Stimulated activated CD4-positive, alpha-beta T cell treated with anti-CD3 and anti-CD28 coated beads, Interleukin-12 subunit alpha, Interleukin-12 subunit beta, amount 100 ng/mL, for 48 hours (primary cell): ENCODE data around the gene LPCAT1.
"Not testable (repeated sequence)": the region's sequence is repeated elsewhere in the genome, so short reads cannot be mapped to it uniquely, and the experiment has no call there.

Source experiments
- DNase-seq, 3 donors: peaks; one replicate each; pipeline ENCODE4 v3.0.0-alpha.2; 2020; ENCODE audit warnings: low read depth in 2 of 3, low spot score in 1 of 3

LPCAT1 gene

DNA sequence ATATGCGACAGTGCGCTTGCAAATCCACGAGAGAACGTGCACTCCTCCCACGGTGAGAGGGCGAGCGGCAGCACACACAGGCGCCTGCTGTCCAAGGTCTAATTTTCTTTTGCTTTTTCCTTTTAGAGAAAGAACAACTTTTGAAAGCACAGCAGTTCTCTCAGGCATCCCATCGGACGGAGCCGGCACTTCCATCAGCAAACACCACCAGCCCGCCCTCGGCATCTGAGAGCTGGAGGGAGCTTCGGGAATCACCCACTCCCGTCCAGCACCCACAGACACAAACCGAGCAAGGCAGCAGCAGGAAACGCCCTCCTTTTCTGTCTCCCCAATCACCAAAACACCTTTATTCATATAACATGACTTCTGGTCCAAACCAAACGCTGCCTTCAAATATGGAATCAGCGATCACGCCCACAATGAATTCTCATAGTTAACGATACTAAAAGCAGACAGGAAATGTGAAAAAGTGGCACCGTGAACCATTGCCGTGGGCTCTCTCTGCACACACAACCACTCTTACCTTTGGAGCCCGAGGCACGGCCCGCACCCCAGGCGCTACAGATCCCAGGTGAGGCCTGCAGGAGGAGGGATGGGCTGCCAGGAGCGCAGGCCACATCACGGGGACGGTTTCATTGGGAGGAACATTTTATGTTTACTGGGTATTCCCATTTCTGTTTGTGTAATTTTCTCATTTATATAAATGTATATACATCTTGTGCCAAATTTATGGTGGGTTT, 14.2 kb downstream of the LPCAT1 start:
- no peak for DNase-seq

DNA sequence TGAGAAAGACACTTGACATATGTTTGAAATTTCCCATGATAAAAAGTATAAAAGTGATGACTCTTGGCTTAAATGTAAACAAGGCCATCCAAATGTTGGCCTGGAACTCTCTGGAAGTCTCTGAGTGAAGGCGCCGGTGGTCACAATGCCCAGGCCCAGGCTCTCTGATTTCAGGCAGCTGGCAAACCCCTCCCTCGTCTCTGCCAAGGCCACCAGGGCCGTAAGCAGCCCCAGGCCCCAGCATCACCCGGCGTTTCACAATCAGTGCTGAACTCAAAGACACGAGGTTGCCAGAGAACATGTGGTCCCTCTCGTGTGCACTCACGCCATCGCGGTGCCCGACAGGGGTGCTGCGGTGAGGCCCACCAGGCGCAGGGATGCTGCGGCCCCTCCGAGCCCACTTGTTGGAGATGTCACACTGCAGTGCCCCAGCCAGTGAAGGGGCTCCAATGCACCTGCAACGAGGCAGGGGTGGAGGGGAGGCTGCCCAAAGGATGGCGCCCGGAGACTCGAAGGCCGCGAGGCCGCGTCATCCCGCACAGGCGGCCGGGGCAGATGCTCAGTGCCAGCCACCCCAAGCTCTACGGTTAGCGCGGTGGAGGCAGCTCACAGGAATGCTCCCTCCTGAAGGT, 15.0 kb downstream of the LPCAT1 start:
- DNase-seq: no peak

DNA sequence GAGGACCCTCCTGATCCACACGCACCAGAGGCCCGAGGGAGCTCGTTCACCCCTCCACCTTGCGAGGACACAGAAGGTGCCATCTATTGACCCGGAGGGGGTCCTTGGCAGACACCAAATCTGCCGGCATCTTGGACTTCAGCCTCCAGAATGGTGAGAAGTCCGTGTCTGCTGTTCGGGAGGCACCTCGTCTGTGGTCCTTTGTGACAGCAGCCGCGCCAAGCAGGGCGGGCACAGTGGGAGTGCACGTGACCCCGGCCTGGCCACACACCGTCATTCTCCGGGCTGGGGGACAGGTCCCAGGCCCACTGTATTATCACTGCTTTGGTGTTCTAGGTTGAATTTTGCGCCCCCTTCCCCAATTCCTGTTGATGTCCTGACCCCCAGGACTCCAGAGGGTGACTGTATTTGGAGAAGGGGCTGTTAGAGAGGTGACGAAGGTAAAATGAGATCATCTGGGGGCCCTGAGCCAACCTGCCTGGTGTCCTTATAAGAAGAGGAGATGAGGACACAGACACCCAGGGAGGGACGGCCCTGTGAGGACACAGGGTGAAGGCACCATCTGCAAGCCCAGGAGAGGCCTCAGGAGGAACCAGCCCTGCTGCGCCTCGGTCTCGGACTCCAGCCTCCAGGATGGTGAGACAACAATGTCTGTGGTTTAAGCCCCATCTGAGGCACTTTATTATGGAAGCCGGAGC, 15.7 kb downstream of the LPCAT1 start:
- DNase-seq: no peak

DNA sequence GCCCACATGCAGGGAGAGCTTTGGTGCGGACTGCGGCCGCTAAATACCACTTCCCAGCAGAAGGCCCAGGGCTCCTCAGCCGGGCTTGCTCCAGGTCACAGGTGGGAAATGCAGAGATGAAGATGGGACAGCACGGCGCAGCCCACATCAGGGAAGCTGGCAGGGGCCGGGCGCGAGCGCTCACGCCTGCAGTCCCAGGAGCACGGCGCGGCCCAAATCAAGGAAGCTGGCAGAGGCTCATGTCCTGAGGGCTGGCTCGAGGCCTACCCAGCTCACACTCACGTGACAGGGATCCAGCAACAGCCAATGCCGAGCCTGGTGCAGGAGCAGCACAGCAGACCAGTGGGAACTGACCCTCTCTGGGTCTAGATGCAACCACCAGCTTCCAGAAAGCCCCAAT, 16.3 kb downstream of the LPCAT1 start:
- DNase-seq: no peak

DNA sequence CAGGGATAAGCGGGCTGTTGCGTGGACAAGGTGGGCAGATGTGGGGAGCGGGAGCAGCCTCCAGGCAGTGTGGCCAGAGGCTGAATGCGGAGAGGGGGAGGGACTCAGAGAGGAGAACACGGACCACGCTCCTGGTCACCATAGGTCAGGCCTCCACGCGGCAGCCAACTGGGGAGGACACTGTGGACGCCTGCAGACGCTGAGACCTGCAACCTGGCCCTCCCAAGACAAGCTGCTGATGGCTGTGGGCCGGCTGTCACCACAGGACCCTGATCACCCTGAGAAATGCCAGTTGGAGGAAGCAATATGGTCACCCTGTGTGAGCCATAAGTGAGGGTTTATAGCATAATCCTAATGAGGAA, 16.8 kb downstream of the LPCAT1 start:
- no peak for DNase-seq

DNA sequence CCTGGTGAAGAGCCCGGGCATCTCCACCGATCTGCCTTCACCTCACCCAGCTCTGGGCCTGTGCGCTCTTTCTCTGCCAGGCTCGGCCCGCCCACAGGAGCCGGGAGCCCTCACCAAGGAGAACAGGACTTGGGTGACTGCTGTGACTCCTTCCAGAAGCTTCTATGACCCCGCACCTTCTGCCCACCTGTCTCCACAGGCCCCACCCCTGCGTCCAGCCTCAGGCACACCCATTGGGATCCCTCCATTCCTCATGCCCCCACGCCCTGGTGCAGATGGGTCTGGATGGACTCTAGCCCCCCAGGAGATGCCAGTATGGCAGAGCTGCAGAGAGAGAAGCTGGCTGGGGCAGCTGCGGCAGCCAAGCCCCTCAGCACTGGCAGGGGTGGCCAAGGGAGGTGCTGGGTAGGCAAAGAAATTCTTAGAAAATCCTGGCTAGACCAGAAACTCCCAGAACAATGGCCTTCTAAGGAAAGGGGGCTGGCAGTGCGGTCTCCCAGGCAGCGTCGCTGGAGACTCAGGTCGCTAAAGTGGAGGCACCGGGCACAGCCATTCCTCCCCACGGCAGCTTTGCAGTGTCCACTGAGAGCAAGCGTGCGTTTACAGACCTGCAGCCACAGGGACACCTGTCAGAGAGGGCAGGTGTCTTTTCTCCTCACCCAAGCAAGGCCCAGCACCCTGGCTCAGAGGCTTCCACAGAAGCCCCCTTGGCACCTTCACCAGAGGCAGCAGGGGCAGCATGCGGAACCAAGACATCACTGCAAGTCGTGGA, 17.3 kb downstream of the LPCAT1 start:
- no peak for DNase-seq

DNA sequence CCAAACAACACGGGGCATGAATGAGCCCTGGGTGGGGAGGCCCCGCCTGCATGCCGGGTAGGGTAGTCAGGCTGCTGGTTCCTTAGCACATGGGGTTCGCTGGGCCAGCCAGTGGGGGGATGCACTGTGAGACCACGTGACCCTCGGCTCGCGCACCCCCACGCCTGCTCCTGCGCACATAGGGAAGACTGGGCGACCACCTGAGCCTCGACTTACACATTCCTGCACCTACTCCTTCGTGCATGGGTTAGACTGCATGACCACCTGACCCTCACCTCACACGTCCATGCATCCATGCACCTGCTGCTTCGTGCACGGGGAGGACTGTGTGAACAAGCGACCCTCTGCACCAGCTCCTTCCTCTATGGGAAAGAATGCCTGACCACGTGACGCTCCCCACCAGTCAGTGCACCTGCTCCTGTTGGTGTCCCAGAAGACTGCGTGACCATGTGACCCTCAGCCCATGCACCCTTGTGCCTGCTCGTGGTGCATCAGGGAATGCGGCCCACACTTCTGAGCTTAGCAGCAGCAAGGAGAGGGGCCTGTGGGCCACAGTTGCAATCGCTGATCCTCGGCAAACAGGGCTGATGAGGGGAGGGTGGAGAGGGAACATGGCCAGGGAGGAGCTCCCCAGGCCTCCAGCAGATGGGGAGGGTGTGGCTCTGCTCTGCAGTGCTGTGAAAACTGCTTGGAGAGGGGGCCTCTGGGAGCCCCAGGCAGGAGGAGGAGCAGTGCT, 18.1 kb downstream of the LPCAT1 start:
- DNase-seq: no peak

DNA sequence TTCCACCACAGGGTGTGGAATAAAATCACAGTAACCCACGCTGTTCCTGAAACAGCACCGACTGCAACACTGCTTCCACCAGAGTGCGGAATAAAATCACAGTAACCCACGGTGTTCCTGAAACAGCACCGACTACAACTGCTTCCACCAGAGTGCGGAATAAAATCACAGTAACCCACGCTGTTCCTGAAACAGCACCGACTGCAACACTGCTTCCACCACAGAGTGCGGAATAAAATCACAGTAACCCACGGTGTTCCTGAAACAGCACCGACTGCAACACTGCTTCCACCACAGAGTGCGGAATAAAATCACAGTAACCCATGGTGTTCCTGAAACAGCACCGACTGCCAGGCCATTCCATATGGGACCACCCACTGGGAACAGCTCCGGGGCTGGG, 18.7 kb downstream of the LPCAT1 start:
- DNase-seq: not testable (repeated sequence)

DNA sequence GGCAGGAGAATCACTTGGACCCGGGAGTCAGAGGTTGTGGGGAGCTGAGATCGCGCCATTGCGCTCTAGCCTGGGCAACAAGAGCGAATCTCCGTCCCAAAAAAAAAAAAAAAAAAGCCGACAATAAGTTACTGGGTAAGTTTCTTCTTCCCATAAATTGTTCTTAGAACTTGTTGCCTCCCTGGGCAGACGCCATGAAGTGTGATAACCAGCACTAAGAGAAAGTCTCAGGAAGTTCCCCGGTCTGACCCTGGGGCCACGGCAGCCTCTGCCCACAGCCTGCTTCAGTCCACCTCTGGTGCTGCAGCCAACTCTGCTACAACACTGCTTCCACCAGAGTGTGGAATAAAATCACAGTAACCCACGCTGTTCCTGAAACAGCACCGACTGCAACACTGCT, 19.1 kb downstream of the LPCAT1 start:
- DNase-seq: no peak

DNA sequence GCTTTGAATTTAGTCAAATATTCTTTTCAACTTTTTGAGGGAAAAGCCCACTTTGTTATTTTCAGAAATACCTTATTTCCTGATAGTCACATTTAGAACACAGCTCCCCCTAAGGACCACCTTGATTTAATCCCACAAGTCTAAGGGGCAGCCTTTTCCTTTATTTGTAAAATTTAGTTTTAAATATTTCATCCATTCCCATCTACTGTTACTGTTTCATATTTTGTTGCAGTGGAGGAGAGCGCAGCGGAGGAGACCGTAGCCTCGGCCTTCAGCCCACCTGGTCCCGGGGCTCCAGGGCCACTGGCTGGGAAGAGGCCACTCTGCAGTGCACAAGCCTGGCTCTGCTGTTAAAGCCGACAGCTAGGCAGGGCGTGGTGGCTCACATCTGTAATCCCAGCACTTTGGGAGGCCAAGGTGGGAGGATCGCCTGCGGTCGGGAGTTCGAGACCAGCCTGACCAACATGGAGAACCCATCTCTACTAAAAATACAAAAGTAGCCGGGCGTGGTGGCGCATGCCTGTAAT, 19.6 kb downstream of the LPCAT1 start:
- no peak for DNase-seq

DNA sequence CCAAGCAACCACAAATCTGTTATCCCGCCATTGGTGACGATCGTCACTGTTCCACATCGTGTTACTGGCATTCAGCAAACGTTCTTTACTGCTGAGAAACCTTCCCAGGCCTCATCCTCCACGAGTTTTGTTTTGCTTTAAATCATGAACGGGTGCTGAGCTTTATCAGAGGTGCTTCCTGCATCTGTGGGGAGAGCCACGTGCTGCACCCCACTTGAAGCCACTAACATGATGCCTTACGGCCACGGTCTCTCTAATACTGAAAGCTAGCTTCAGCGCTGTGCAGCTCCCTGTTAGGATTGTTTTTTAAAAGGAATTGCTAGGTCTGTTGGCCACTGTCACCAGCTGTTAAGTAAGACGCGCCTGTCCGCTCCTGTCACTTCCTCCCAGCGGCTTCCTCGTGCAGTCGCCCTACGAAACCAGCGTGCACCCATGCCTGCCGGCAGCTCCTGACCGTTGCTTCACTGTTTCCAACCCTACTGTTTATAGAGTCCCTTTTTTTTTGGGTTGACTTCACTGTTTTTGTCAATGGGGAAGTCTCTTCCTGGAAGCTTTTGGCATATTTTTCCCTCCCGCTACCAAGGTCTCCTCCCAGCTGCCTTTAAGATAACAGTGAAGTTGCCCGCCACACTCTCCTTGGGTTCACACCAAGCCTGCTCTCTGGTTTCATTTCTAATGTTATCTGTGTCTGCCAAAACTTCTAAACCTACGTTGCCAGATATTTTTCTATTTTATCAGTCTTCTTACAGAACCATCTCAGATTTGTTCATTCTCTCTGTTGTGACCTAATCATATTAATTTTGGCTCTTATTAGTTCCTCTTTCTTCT, 20.3 kb downstream of the LPCAT1 start:
- no peak for DNase-seq

DNA sequence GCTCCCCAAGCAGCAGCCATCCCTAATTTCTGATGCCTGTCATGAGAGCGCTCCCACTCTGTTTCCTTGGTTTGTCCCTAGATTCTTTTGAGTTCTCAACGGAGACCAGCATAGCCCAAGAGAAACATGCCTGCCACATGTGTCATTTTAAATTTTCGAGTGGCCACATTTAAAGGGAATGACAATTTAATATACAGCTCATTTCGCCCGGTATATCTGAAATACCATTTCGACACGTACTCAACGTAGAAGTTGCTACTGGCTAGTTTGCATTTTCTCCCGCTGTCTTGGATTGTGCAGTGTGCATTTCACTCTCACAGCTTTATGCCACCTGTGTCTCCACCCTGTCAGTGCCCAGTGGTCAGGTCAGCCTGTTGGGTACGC, 21.0 kb downstream of the LPCAT1 start:
- DNase-seq: no peak

DNA sequence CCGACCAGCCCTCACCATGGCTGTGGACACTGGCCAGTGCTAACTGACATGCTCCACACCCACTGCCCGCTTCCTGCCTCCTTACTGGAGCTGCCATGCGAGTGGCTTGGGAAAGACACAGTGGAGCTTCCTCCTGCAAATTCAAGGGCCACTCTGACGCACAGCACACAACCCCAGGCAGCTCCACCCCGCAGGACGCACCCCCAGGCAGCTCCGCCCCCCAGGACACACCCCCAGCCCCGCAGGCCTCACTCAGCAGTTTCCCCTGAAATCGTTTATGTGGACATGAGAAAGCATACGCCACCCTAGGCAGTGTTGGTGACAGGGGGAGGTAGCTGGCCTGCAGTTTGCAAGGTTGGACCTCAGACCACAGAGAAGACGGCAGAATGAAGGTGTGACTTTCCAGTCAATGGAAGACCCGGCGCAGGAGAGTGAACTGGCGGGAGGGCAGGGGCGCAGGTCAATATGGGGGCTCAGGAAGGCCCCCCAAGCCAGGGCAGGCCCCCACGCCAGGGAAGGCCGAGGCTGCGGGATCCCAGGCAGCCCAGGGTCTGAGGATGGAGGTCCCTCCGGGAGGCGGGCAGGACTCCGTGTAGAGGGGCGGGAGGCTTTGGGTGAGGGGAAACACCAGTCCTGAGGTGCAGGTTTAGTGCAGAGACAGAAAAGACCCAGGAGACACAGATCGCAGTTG, 21.6 kb downstream of the LPCAT1 start:
- peak in 1 of 3 donors; percentile 34 for DNase-seq

DNA sequence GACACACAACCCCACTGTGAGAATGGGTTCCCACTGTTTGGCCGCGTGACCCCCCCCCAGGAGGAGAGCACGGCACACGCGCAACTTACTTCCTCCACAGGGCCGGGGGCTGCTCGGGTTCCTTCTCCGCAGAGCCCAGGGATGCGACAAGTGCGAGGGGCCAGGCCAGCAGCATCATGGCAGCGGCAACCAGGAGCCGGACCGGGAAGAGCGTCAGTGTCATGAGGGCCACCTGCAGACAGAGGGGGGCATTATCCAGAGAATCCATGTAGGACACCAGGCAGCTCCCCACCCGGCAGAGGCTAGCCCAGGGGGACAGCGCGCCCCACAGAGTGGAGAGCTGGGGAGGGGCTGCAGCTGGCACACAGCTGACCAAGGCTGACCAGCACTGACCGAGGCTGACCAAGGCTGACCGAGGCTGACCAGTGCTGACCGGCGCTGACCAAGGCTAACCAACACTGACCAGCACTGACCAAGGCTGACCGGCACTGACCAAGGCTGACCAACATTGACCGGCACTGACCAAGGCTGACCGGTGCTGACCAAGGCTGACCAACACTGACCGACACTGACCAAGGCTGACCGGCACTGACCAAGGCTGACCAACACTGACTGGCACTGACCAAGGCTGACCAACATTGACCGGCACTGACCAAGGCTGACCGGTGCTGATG, 22.3 kb downstream of the LPCAT1 start:
- DNase-seq: no peak

DNA sequence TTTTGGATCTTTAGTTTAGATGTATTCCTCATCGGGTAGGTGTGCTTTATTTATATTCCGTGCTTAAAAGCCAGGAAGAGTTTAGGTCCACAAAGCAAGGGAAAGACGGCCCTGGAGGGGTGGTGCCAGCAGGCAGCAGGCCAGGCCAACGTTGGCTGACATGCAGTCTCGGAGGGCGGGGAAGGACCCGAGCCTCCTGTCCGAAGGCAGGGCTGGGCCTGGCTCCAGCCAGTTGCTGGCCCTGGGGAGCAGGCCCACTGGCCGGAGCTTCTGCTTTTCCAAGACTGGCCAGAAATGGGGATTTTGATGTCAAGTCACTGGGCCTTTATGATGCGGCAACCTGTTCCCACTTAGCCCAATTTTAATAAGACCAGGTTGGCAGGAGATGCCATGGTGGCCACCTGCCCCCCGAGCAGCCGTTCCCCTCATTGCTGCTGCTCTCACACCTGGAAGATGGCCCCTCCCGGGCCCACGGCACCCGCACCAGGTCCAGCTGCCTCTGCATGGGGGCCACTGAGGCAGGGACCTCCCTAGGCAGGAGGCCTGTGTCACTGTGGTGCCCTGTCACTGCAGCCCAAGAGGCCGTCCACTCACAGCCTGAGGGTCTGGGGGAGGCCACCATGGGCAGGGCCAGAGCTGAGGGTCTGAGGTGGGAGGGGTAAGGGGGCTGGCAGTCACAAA, 23.2 kb downstream of the LPCAT1 start:
- no peak for DNase-seq

DNA sequence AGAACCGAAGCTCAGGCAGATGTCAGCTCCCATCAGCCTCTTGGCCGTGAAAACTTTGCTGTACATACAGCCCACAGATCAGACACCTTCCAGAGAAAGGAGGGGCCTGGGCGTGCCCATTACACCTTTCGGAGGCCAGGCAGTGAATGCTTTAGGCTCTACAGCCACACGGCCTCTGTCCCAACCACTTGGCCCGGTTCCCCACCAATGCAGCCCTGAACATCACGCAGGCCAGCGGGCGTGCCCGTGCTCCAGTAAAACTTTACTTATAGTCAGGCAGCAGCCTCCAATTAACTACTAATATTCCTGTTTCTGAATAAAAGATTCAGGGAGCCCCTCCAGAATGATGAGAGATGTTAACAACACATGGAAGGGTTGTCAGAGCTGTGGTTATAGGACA, 23.9 kb downstream of the LPCAT1 start:
- no peak for DNase-seq

DNA sequence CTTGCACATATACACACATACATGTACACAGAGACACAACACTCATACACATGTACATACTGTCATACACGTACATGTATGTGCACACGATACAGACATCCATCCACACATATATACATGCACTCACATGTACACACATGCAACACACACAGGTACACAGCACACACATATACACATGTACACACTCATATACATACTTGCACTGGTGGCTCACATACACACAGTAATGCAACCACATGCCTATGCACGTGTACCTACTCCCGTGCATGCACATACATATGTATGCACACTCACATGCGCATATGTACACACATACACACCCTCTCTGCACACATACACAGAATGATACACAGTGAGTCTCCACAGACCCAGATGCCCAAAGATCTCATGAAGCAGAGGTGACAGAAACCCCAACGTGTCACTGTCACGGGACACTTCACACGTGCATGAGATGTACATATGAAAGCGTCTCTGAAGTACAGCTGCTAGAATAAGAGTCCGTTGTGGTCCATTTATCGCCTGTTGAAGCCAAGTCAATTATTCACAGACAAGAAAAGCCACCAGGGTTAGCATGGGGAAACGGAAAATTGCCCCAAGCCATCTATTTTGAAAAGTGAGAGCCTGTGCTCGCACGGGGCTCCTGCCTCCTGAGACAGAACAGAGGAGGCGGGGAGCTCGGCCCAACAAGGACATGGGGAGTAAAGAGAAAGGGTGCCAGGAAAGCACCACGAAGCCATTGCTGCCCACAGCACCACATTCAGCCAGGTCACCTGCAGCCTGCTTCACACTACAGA, 24.9 kb downstream of the LPCAT1 start:
- DNase-seq: no peak
